Bronchial epithelial cell (primary cell): ENCODE results near the gene AMIGO1. TPM values are rescaled to one million over a fixed set of nuclear protein-coding genes. Genes with fewer than 3 reads are reported as not detected.
"Not testable (repeated sequence)": the region's sequence is repeated elsewhere in the genome, so short reads cannot be mapped to it uniquely, and the experiment has no call there.

Experiments
- DNase-seq: peaks from one replicate; pipeline ENCODE4 v3.0.0-alpha.2; 2010; ENCODE audit warnings: low read depth
- FAIRE-seq: peaks from 2 replicates; lab custom pipeline; 2011; peaks lifted over from hg19 to GRCh38; lab: Jason Lieb, UNC
- H3K27me3 ChIP-seq: 2 replicates; pipeline ENCODE4 v1.5.1; 2011; ENCODE audit warnings: low read length; ENCODE audit not compliant: control insufficient read depth, insufficient read depth
- H3K36me3 ChIP-seq: 2 replicates; pipeline ENCODE4 v1.5.1; 2011; ENCODE audit warnings: low read length; ENCODE audit not compliant: control insufficient read depth, insufficient read depth
- H3K4me3 ChIP-seq: 2 replicates; pipeline ENCODE4 v1.5.1; 2011; ENCODE audit warnings: mild to moderate bottlenecking, low read depth, low read length, control low read depth
- CTCF ChIP-seq: IDR thresholded peaks from 2 replicates; pipeline ENCODE4 v1.5.1; 2011; ENCODE audit warnings: mild to moderate bottlenecking, moderate library complexity, low read length, control low read depth, inconsistent platforms; ENCODE audit not compliant: insufficient read depth, severe bottlenecking
- total RNA-seq: library from RNA; depleted of rRNA; stranded (reverse); fragments of >200 nt; gene quantifications from 2 replicates; pipeline ENCODE4 v1.2.1, GENCODE V29; 2014

Gene AMIGO1
- total RNA-seq, 1 donor from 2014 or later: 0.26 TPM

GRCh38 chr1:109477821-109478220 lies 31.7 kb downstream of the AMIGO1 start:
- DNase-seq (no peak), FAIRE-seq (no peak)
- no peak for TF ChIP-seq CTCF
- H3K27me3 ChIP-seq: peaks cover 9% of the 10 kb centered on the region
- H3K4me3 ChIP-seq: no peak overlapping the region
- no peaks in the 10 kb centered on the region for H3K36me3 ChIP-seq

- no peak overlapping the region for H3K4me3 ChIP-seq
- TF ChIP-seq CTCF: no peak
- peaks cover 6% of the 10 kb centered on the region for H3K27me3 ChIP-seq
- no peaks in the 10 kb centered on the region for H3K36me3 ChIP-seq
- DNase-seq: no peak
- no peak for FAIRE-seq
Measured at GRCh38 chr1:109476825-109477224, 32.7 kb downstream of the AMIGO1 start.

- FAIRE-seq (no peak), DNase-seq (no peak)
- no peak overlapping the region for H3K4me3 ChIP-seq
- no peaks in the 10 kb centered on the region for H3K36me3 ChIP-seq
- peaks cover 6% of the 10 kb centered on the region for H3K27me3 ChIP-seq
- no peak for TF ChIP-seq CTCF
Measured at GRCh38 chr1:109475261-109475660, 34.3 kb downstream of the AMIGO1 start.

GRCh38 chr1:109474697-109475096 lies 34.8 kb downstream of the AMIGO1 start:
- no peaks in the 10 kb centered on the region for H3K36me3 ChIP-seq
- H3K27me3 ChIP-seq: peaks cover 12% of the 10 kb centered on the region
- no peak overlapping the region for H3K4me3 ChIP-seq
- no peak for FAIRE-seq
- TF ChIP-seq CTCF: no peak
- DNase-seq: no peak

- H3K4me3 ChIP-seq, H3K36me3 ChIP-seq, DNase-seq, FAIRE-seq: not testable (repeated sequence)
- peaks cover 15% of the 10 kb centered on the region for H3K27me3 ChIP-seq
Measured at GRCh38 chr1:109473284-109474057, 36.1 kb downstream of the AMIGO1 start.

- H3K27me3 ChIP-seq: peaks cover 19% of the 10 kb centered on the region
- no peak for DNase-seq
- TF ChIP-seq CTCF: no peak
- FAIRE-seq: no peak
- H3K36me3 ChIP-seq: no peaks in the 10 kb centered on the region
- H3K4me3 ChIP-seq: no peak overlapping the region
Measured at GRCh38 chr1:109472779-109473178, 36.7 kb downstream of the AMIGO1 start.
